Measurements from ENCODE around the gene GNG3.

Gene GNG3

GRCh38 chr11:62752994-62753735, 45.7 kb downstream of the GNG3 start:
- H3K4me3 ChIP-seq (ENCODE audit: low read depth, low read length), result peak overlapping the region; percentile 81
- TF ChIP-seq CTCF (IDR thresholded peaks at IDR 0.05; ENCODE audit: low read depth, low read length), result no peak

GRCh38 chr11:62753736-62754603, 46.5 kb downstream of the GNG3 start, which contains the start of gene ZBTB3:
ZBTB3 (minus strand) TSS chr11:62754160; CDS start chr11:62753664, 496 bp downstream.
- peak within 1 kb of the TSS; percentile 81 for H3K4me3 ChIP-seq (ENCODE audit: low read depth, low read length)
- TF ChIP-seq CTCF (IDR thresholded peaks at IDR 0.05; ENCODE audit: low read depth, low read length), result no peak

- no peak for TF ChIP-seq CTCF (IDR thresholded peaks at IDR 0.05; ENCODE audit: low read depth, low read length)
- H3K4me3 ChIP-seq (ENCODE audit: low read depth, low read length), result no peak overlapping the region
Observed at GRCh38 chr11:62755086-62755615, 47.7 kb downstream of the GNG3 start.

GRCh38 chr11:62757846-62758788, 50.6 kb downstream of the GNG3 start:
- H3K4me3 ChIP-seq (ENCODE audit: low read depth, low read length), result no peak overlapping the region
- TF ChIP-seq CTCF (IDR thresholded peaks at IDR 0.05; ENCODE audit: low read depth, low read length), result no peak

Measured in WI38 (cell line).